ENCODE results near the gene CCDC97.

DNA sequence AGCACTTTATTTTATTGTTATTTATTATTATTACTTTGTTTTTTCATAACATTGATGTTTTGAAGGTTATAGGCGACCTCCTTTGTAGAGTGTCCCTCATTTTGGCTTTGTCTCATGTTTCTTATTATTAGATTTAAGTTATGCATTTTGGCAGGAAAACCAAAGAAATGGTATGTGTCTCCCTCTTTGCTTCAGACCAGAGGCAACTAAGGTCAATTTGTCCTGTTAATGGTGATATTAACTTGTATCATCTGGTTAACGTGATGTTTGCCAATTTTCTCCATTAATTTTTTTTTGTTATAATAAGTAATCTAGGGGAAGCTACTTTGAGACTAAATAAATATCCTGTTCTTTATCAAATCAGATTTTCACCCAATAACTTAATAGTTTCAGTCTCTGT lies 62.5 kb downstream of the CCDC97 start:
- no peak for TF ChIP-seq POLR2AphosphoS5 (IDR thresholded peaks at IDR 0.05)
- TF ChIP-seq, protein P1, sequence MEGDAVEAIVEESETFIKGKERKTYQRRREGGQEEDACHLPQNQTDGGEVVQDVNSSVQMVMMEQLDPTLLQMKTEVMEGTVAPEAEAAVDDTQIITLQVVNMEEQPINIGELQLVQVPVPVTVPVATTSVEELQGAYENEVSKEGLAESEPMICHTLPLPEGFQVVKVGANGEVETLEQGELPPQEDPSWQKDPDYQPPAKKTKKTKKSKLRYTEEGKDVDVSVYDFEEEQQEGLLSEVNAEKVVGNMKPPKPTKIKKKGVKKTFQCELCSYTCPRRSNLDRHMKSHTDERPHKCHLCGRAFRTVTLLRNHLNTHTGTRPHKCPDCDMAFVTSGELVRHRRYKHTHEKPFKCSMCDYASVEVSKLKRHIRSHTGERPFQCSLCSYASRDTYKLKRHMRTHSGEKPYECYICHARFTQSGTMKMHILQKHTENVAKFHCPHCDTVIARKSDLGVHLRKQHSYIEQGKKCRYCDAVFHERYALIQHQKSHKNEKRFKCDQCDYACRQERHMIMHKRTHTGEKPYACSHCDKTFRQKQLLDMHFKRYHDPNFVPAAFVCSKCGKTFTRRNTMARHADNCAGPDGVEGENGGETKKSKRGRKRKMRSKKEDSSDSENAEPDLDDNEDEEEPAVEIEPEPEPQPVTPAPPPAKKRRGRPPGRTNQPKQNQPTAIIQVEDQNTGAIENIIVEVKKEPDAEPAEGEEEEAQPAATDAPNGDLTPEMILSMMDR (IDR thresholded peaks at IDR 0.05) = no peak

Measured in esophagus muscularis mucosa (tissue), 3 donors.